ENCODE measurements around the gene TPGS1. TPM values are rescaled to one million over a fixed set of nuclear protein-coding genes. Genes with fewer than 3 reads are reported as not detected.

Gene TPGS1
- total RNA-seq, 4 donors from 2014 or later, result 50.8 to 147 (median 99.6) TPM

DNA sequence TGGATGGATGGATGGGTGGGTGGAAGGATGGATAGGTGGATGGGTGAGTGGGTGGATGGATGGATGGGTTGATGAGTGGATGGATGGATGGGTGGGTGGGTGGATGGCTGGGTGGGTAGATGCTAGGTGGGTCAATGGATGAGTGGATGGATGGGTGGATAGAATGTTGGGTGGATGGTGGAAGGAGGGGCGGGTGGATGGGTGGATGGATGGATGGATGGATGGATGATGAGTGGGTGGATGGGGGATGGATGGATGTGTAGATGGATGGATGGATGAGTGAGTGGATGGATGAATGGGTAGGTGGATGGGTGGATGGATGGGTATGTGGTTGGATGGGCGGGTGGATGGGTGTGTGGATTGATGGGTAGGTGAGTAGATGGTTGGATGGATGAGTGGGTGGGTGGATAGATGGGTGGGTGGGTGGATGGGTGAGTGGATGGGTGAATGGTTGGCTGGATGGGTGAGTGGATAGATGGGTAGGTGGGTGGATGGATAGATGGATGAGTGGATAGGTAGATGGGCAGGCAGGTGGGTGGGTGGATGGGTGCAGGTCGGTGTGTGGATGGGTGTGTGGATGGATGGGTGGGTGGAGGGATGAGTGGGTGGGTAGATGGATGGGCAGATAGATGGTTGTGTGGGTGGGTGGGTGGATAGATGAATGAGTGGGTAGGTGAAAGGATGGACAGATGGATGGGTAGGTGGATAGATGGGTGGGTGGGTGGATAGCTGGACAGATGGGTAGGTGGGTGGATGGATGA, 42.1 kb upstream of the TPGS1 start:
- no peak for DNase-seq
- TF ChIP-seq POLR2A (IDR thresholded peaks at IDR 0.05), result no peak
- TF ChIP-seq, protein P1, sequence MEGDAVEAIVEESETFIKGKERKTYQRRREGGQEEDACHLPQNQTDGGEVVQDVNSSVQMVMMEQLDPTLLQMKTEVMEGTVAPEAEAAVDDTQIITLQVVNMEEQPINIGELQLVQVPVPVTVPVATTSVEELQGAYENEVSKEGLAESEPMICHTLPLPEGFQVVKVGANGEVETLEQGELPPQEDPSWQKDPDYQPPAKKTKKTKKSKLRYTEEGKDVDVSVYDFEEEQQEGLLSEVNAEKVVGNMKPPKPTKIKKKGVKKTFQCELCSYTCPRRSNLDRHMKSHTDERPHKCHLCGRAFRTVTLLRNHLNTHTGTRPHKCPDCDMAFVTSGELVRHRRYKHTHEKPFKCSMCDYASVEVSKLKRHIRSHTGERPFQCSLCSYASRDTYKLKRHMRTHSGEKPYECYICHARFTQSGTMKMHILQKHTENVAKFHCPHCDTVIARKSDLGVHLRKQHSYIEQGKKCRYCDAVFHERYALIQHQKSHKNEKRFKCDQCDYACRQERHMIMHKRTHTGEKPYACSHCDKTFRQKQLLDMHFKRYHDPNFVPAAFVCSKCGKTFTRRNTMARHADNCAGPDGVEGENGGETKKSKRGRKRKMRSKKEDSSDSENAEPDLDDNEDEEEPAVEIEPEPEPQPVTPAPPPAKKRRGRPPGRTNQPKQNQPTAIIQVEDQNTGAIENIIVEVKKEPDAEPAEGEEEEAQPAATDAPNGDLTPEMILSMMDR (IDR thresholded peaks at IDR 0.05), result no peak
- Histone ChIP-seq H3K4me3 (replicated peaks in 1 of 3) (no peak overlapping the region), H3K9me3 (no peaks in the 10 kb centered on the region), H3K27ac (no peak overlapping the region), H3K36me3 (no peaks in the 10 kb centered on the region), H3K4me1 (peaks cover 0 to 7% of the 10 kb centered on the region in 2 donors), H3K27me3 (no peaks in the 10 kb centered on the region)
- 89 to 93% methylated on average over 3 of the region's 3 CpGs for WGBS, 2 donors
- intact Hi-C loops (cut with DNase I), result no loop called here

DNA sequence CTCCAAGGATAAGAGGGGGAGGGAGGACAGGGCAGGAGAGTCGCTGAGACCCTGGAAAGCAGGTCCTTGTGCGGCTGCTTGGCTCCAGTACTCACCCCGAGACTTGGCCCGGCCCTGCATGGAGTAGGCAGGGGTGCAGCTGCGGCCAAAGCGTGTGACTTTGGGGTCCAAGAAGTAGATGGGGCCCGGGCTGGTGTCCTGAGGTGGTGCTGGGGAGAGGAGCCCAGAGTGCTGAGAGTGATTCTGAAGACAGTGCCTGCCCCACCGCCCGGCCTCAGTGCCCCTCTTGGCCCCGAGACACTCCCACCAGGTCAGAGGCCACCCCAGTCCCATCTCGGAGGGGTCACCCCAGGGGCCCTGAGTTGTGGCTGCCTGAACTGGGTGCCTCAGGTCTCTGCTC, 39.7 kb upstream of the TPGS1 start:
- Histone ChIP-seq H3K27me3 (no peaks in the 10 kb centered on the region), H3K4me1 (no peaks in the 10 kb centered on the region), H3K36me3 (no peaks in the 10 kb centered on the region), H3K4me3 (replicated peaks in 1 of 3) (no peak overlapping the region), H3K9me3 (no peaks in the 10 kb centered on the region), H3K27ac (no peak overlapping the region)
- TF ChIP-seq POLR2A (IDR thresholded peaks at IDR 0.05), result no peak
- TF ChIP-seq, protein P1 (IDR thresholded peaks at IDR 0.05), result no peak
- DNase-seq, result no peak
- intact Hi-C loops (cut with DNase I), result no loop called here
- WGBS, 2 donors, result 67 to 72% methylated on average over 11 of the region's 11 CpGs

DNA sequence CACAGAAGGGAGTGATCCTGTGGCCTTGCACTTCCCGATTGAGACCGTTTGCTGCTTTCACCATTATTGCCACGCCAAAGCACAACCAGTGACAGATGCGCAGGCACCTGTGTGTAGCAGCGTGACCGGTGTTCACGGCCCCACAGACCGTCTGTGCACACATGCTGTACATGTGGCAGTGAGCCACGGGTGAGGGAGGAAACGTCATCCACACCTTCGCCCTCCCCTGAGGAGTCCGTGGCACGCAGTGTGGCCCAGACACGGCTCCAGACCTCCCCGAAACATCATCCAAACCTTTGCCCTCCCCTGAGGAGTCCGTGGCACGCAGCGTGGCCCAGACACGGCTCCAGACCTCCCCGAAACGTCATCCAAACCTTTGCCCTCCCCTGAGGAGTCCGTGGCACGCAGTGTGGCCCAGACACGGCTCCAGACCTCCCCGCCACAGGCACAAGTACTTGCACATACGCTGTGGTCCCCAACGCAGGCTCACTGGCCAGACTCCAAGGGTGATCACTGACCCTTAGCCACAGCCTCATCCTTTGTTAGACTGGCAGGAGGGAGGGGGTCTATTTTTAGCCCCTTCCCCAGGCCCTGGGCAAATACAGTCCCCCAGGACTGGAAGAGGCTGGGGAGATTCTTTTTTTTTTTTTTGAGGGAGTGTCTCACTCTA, 38.6 kb upstream of the TPGS1 start:
- no peak for DNase-seq
- Histone ChIP-seq H3K4me3 (replicated peaks in 1 of 3) (no peak overlapping the region), H3K4me1 (no peaks in the 10 kb centered on the region), H3K27me3 (no peaks in the 10 kb centered on the region), H3K27ac (no peak overlapping the region), H3K9me3 (no peaks in the 10 kb centered on the region), H3K36me3 (no peaks in the 10 kb centered on the region)
- intact Hi-C loops (cut with DNase I), result no loop called here
- TF ChIP-seq POLR2A (IDR thresholded peaks at IDR 0.05), result no peak
- TF ChIP-seq, protein P1 (IDR thresholded peaks at IDR 0.05), result no peak
- 77 to 79% methylated on average over 23 to 27 of the region's 27 CpGs for WGBS, 2 donors

DNA sequence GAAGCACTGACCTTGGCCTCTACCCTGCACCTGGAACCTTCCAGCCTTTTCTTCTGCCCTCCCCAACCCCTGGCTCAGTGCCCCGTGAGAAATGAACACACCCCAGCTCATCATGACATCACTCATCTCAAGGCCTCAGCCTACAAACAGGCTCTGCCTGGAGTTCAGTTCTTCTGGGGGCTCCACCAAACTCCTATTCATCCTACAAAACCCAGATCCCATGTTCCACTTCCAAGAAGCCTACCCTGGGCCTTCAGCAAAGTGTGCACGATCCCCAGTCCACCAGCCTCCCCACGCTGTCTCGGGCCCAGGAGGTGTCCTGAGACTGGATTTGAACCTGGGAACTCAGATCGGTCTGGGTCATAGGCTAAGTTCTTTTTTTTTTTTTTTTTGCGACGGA, 37.5 kb upstream of the TPGS1 start:
- WGBS, 2 donors, result 83 to 85% methylated on average over 7 of the region's 7 CpGs
- no peak for TF ChIP-seq POLR2A (IDR thresholded peaks at IDR 0.05)
- TF ChIP-seq, protein P1 (IDR thresholded peaks at IDR 0.05), result no peak
- H3K27ac ChIP-seq, result no peak overlapping the region
- H3K36me3 ChIP-seq, result no peaks in the 10 kb centered on the region
- no peak for DNase-seq
- intact Hi-C loops (cut with DNase I), result no loop called here
- H3K27me3 ChIP-seq, result no peaks in the 10 kb centered on the region
- no peaks in the 10 kb centered on the region for H3K9me3 ChIP-seq
- no peak overlapping the region for H3K4me3 ChIP-seq (replicated peaks in 1 of 3)
- H3K4me1 ChIP-seq, result no peaks in the 10 kb centered on the region

DNA sequence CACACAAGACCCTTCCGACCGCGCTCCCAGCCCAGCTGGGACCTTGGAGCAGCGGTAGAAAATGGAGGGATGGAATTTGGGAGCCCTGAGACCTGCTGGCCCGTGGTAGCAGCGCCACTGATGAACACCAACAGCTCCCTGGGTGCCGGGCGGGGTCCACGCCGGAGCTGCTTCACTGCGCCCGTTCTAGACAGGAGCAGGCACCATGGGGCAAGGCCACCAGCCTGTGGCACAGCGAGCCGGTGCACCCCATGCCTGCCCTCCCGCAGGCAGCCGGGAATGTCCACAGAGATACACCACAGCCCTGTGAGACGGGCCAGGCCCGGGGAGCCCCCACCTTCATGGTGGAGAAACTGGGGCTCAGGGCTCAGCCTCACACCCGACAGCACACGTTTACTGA, 36.6 kb upstream of the TPGS1 start:
- Histone ChIP-seq H3K4me3 (replicated peaks in 1 of 3) (no peak overlapping the region), H3K4me1 (no peaks in the 10 kb centered on the region), H3K27ac (no peak overlapping the region), H3K27me3 (no peaks in the 10 kb centered on the region), H3K9me3 (no peaks in the 10 kb centered on the region), H3K36me3 (no peaks in the 10 kb centered on the region)
- 75 to 84% methylated on average over 8 to 20 of the region's 20 CpGs for WGBS, 2 donors
- no peak for DNase-seq
- TF ChIP-seq, protein P1 (IDR thresholded peaks at IDR 0.05), result no peak
- TF ChIP-seq POLR2A (IDR thresholded peaks at IDR 0.05), result no peak
- intact Hi-C loops (cut with DNase I), result no loop called here
